G401.6 (cell line): ENCODE results near the gene PSAP.
A peak's percentile ranks its signal among the peaks of the same experiment; 100 is the strongest.
"Not testable (repeated sequence)": the region's sequence is repeated elsewhere in the genome, so short reads cannot be mapped to it uniquely, and the experiment has no call there.

Source experiments
- FAIRE-seq: peaks from 2 replicates; lab custom pipeline; 2012; peaks lifted over from hg19 to GRCh38; lab: Jason Lieb, UNC

The PSAP gene

DNA sequence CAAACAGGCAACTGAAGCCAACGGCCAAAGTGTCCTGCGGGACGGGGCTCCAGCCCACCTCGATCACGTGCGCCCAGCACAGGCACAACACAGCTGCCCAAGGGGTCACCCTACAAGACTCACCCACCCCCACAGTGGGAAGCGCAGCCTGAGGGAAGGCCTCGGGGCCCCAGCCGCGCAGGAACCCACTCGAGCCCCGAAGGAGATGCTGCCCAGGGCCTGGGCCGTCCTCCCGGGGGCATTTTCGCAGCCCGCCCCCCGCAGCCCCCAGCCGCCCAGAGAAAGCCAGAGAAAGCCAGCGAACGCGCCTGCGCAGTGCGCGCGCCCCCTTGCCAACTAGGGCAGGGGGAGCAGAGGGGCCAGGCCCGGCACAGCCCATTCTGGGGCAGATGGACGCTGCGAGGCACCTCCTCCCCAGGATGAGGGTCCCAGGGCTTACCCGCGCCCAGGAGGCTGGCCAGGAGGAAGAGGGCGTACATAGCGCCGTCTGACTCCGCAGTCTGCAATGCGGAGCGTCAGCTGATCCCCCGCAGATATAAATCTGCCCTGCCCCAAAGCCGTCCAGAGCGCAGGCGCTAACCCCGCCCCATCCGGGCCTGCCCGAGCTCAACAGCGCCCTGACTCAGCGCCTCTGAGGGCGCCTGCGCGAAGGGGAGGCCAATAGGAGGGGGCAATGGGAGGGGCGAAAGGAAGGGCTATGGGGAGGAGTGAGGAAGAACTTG, at the start of gene PSAP:
Gene PSAP, minus strand, starts transcription at position 509 of the 722 bp plus-strand sequence. Its CDS starts 30 bp downstream, at position 479.
- peak; percentile 99 for FAIRE-seq

DNA sequence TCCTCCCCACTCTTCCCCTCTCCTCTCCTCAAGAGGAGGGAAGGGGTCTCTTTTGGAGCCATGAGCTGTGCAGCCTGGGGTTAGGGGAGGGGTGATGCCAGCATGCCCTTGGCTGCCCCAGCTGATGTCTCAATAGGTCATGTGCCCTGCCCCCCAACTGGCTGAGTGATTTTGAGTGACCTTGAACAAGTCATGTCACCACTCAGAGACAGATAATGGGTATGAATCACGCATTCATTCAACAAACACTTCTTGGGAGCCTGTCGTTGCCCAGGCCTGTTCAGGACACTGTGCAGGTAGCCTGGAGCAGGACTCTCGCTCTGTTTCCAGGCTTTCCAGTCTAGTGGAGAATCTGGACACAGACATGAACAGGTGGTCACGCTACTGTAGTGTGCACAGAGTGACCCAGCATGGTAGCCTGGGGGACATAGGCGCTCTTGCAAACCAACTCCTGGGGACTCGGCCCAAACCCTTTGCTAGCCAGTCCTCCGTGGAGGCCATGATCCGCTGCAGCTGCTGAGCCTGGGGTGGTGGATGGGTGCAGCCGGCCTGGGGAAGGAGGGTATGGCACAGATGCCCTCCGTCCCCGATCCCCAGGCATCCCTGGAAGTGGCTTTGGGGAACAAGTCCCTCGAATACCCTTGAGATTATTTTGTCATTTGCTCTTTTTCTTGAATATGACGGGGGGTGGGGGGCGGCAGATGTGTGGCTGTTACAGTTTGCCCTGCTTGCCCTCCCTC, 49.6 kb upstream of the PSAP start:
- FAIRE-seq: no peak

DNA sequence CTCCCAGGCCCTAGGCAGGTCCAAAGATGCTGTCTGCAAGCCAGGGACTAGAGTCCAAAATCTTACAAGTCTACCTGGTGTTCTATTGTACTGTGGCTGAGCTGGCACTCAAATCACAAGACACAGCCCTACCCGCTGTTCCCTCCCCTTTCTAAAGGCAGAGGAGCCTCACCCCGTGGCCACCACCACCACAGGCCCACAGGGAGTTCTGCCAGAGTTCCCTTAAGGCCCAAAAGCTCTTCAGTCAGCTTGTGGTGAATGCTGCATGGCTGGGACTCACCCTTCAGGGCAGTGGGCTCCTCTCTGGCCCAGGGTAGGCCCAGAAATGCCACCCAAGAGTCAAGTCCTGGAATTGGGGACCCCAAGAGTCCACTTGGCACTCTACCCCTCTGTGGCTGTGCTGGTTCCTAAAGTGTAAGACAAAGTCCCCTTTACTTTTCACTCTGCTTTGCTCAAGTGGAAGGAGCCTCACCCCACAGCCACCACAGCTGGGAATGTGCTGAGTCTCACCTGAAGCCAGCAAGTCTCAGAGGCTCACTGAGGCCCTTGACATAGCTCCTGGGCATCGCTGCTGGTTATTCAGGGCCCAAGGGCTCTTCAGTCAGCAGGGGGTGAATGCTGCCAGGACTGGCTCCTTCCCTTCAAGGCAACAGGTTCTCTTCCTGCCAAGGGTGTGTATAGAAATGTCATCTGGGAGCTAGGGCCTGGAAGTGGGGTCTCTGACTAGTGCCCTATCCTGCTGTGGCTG, 48.8 kb upstream of the PSAP start:
- no peak for FAIRE-seq

DNA sequence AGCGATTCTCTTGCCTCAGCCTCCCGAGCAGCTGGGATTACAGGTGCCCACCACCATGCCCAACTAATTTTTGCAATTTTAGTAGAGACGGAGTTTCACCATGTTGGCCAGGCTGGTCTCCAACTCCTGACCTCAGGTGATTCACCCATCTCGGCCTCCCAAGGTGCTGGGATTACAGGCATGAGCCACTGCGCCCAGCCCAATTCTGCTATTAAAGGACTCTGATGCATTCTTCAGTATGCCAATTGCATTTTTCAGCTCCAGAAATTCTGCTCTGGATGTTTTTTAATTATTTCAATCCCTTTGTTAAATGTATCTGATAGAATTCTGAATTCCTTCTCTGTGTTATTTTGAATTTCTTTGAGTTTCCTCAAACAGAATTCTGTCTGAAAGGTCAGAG, 47.3 kb upstream of the PSAP start:
- FAIRE-seq: not testable (repeated sequence)

DNA sequence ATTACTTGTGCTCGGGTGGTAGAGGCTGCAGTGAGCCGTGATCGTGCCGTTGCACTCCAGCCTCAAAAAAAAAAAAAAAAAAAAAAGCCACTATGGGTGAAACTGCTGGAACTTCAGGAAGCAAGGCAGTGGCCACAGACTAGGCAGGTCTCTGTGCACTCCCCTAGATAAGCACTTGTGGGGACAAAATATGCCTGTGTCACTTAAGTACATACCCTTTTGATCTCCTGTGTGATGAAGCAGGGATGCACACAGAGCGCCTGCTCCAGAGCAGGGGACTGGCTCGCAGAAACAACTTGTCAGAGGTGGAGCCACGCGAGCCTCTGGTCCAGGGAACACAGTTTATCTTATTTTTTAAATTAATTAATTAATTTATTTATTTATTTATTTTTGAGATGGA, 42.9 kb upstream of the PSAP start:
- FAIRE-seq: no peak

DNA sequence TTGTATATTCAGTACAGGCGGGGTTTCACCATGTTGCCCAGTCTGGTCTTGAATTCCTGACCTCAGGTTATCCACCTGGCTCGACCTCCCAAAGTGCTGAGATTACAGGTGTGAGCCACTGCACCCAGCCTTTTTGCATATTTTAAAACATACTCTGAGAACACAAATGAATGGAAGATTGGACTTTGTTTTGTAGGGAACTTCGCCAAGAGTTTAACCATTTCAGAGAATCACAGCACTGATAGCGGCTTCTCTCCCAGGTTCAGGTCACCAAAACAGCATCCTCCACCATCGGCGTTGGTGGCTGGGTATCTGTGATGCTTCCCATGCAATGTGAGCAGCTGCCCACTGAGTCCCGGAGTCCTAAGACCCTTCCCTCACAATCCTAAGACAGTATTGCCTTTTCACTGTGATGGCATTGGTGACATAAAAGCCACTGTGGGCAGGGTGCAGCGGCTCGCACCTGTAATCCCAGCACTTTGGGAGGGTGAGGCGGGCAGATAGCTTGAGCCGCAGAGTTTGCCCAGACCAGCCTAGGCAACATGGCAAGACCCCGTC, 42.3 kb upstream of the PSAP start:
- no peak for FAIRE-seq

DNA sequence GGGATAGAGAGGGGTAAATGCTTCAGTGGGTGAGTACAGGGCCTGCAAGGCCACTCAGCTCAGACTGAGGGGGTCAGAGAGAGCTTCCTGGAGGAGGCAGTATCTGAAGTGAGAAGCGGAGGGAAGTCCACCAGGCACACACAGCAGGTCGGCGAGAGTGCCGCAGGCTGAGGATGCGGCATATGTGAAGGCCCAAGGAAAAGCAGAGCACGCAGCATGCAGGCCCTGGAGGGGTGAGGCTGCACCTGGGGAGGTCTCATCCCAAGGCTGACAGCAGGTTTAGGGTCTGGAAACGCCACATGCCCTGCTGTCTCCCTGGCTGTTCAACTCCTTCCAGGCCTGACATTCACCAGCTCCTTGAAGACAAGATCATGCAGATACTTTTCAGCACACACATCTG, 40.4 kb upstream of the PSAP start:
- FAIRE-seq: no peak

DNA sequence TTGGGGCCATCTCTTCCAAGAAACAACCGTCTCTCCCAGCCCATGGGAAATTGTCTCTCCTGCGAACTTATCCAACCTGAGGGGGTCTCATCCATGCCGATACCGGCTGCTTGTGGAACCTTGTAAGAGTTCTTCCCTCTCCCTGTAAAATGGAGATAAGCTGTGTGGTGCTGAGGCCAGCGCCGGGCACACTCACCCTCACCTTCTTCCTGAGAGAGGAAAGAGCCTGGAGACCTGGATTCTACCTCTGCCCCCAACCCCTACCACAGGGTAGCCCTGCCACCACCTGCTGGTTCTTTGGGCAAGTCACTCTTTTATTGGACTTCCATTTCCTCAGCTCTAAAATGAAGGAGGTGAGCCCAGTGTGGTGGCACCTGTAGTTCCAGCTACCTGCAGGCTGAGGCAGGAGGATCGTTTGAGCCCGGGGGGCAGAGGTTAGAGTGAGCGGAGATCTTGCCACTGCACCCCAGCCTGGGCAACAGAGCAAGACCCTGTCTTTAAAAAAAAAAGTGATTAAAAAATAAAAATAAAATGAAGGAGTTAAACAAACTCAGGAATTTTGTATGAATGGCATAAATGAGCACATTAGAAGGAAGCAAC, 38.4 kb upstream of the PSAP start:
- FAIRE-seq: no peak

DNA sequence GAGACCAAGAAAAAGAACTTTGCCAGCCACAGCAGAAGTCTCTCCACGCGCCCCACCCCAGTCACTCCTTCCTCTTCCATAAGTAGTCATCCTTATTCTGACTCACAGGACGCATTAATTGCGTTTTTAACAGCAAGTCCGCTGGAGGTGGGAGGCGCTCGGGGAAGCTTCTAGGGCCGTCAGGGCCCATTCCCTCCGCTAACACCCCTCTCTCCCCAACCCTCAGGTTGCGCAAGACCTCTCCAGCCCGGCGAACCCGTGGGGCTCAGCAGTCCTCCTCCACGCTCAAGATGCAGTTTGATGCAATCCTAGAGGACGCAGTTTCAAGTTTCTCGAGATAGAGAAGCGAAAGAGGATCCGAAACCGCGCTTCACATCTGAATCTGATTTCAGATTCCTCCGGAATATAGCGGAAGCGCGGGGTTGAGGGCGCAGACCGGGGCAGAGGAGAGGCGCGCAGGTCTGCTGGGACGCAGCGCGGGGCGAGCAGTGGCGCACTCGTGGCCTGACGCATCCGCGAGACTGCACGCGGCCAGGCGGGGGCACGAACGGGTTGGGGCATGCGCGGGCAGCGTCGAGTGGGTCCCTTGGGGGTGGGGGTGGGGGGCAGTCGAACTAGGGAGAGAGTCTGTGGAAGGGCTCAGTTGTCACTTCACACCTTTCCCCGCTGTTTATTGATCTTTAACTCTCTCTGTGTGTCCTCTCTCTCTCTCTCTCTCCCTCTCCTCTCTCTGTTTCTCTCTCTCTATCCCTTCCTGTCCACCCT, 37.8 kb upstream of the PSAP start:
- no peak for FAIRE-seq

DNA sequence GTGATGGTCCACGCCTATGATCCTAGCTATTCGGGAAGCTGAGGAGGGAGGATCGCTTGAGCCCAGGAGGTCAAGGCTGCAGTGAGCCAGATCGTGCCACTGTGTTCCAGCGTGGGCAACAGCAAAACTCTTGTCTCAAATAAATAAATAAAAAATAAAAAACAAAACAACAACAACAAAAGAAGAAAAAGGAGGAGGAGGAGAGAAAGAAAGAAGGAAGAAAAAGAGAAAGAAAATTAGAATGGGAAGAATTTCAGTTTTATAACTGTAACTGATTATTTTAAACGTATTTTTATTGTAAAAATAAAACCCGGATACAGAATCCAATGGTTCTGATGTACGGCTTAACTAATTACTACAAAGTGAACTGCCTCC, 37.2 kb upstream of the PSAP start:
- no peak for FAIRE-seq

DNA sequence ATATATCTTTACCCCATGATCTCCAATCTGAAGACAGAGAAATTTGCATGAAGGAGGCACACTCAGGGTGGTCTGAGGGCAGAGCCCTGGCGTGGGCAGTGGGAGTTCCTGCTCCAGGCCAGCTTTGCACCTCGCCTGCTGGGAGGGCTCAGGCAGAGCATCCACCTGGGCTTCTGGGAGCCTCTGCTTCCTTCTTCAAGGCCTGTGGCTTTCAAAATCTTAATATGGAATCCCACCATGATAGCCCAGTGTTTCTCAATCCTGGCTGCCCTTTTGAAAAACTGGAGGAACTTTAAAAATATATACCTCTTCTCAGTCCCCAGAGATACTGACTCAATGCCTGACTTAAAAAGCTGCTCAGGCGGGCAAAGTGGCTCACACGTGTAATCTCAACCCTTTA, 36.7 kb upstream of the PSAP start:
- no peak for FAIRE-seq

DNA sequence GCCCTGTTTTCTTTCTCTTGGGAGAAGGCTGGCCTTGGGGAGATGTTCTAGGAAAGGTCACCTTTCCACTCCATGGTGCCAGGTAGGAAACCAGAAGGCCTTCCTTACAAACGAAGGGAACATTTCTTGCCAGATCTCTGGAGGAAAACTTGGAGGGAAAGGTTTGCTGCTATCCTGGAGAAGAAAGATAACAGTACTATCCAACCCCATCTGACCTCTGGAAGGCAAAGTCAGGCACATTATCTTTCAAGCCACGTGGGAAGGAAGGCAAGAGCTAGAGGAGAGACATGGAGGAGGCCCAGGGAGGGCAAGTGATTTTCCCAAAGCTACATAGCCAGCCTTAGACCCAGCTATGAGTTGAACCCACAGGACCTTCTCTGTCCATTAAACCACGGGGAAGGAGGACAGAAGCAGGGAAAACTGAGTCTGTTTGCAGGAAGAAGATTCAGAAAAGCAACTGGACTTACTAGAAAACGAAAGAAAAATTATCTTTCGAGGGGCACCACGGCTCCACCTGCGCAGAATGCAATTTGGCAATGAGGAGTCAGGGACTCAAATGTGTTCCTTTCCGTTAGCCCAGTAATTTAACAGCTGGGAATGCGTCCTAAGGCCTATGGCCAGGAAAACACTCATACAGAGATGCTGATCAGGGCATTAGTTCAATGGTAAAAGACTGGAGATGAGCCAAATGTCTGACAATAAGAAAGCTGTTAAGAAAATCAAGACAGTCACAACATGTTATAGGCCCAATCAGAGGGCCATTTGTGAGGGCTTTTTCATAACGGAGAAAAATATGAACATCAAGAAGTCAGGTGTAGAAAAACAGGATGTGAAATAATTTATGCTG, 32.0 kb upstream of the PSAP start:
- no peak for FAIRE-seq

DNA sequence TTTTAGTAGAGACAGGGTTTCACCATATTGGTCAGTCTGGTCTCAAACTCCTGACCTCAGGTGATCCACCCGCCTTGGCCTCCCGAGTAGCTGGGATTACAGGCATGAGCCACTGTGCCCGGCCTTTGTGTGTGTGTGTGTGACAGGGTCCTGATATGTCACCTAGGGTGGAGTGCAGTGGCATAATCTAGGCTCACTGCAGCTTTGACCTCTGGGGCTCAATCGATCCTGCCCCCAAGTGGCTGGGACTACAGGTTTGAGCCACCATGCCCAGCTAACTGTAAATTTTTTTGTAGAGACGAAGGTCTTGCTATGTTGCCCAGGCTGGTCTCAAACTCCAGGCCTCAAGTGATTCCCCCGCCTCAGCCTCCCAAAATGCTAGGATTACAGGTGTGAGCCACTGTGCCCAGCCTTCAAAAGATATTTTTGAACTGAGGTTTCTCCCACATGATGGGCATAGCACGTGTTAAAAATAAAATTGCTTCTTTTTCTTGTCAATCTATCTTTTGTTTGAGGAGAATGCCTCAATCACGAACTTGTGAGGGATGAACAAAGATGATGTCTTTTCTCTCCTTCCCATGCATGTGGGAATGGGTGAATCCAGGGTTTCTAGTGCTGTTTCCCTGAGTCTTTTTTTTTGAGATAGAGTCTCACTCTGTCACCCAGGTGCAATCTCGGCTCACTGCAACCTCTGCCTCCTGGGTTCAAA, 30.8 kb upstream of the PSAP start:
- FAIRE-seq: no peak

DNA sequence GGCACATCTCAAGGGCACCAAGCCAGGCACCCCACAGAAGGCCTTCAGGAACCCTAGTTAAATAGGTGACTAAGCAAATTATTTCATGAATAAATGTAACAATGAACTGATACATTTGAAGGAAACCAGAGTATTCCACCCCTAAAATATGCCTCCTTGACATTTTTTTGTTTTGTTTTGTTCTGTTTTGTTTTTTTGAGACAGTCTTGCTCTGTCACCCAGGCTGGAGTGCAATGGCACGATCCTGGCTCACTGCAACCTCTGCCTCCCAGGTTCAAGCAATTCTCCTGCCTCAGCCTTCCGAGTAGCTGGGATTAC, 30.2 kb upstream of the PSAP start:
- FAIRE-seq: not testable (repeated sequence)

DNA sequence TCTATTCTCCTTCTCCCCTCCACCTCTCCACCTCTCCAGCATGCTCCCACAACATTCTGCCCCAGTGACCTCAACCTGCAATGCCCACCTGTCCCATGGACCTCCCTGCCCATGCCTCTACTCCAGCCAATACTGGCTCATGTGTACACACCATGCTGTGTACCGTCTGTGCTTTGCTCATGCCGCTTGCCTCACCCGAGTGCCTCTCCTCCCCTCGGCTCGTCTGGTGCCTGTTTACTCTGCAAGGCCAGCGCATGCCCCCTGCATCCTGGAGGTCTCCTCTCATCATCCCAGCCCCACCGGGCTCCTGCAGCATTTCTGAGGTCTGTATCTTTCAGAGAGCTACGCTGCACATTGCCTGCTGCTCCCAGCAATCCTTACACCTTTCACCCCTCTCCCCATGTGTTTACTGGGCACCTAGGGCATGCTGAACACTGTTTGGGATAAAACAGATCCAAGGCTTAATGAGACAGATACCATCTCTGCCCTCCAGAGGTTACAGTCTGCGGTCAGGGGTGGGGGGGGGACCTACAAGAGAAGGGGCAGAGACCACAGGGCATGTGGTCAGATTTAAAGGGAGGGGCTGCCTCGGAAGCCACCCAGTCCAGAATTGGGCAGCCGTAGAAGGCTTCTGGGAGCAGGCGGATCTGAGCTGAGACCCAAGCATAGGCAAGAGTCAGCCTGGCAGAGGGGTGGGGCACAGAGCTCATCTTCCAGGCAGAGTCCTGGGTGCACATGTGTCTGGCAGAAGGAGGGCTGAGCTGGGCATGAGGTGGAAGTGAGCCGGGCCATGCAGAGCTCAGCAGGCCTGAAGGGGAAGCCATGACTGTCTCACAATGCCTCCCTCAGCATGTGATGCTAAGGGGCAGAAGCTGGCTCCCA, 29.6 kb upstream of the PSAP start:
- no peak for FAIRE-seq

DNA sequence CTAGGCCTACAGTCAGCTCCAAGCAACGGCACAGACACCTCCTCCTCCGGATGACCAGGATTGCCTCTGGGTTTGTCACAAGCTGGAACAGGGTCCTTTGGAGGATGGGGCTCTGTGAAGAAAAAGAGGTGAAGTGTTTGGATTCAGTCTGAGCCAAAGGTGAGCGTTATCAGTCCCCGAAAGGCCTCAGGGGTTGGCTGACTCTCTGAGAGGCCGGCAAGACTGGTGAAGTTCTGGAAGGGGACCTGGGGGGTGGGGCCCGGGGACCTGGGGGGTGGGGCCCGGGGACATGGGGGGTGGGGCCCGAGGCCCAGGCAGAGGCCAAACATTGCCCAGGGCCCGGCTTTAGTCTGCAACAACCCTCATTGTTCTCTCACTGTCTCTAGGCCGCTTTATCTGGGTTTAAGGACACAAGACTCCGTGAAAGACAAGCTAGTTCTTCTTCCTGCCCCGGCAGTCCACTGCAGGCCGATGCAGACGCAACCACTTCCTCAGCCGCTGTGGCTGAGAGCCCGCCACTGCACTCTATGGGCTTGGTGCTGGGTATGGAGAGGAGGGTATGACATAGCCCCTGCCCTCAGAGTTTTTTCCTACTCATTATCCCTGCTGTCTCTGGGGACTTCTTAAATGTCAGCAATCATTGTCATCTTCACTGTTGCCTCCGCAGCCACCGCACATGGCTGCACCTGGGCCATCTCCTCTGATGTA, 27.4 kb upstream of the PSAP start:
- no peak for FAIRE-seq

DNA sequence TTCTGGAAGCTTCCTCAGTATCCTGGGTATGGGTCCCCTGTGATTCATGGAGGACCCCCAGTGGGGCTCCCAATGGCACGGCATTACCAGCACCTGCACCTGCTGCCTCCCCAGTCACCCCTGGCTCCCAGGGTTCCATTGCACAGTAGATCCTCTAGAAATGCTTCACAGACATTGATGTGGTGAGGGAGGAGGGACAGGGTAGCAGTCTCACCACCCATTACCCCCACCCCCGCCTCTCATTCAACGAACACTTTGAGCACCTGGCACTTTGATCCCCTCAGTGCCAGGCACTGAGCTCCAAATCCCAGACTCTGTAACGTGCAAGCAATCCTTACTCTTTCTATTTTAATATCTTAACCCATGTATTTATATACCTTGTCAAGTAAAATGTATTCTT, 26.8 kb upstream of the PSAP start:
- no peak for FAIRE-seq

DNA sequence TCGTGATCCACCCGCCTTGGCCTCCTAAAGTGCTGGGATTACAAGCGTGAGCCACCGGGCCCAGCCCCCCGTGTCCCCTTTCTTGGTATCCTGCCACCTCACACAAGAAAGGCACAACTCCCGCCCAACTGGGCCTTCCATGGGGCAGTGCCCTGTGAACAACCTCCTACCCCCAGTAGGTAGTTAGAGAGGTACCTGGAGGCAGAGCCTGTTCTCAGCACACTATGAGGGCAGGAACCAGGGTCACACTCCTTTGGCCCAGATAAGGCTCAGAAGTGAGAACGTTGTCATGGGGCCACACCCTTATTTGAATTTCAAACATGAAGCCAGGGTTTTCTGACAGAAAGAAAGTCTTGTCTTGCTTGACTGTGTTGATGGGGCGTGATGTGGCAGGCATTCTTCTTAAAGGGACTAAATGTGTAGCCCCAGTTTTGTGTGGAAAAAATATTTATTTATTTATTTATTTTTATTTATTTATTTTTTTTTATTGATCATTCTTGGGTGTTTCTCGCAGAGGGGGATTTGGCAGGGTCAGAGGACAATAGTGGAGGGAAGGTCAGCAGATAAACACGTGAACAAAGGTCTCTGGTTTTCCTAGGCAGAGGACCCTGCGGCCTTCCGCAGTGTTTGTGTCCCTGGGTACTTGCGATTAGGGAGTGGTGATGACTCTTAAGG, 23.8 kb upstream of the PSAP start:
- FAIRE-seq: not testable (repeated sequence)
